ENCODE data around the gene ADNP.
"Not testable (repeated sequence)": the region's sequence is repeated elsewhere in the genome, so short reads cannot be mapped to it uniquely, and the experiment has no call there.

ADNP gene

DNA sequence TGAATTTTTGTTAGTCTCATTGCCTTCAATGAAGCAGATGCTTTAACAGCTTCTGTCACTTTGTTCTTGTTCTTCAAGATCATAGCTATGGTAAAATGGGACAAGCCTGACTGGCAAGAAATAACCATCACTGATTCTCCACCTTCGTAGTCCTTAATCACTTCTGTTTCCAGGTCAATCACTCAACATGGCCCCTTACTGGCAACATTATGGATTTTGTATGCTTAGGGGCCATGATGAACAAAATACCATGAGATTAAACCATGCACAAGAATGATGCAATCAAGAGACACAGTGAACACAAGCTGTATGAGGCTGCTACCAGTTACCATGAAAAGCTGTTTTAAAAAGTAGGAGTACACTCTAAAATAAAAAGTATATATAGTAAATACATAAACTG lies 32.8 kb downstream of the ADNP start:
- no peak for DNase-seq

DNA sequence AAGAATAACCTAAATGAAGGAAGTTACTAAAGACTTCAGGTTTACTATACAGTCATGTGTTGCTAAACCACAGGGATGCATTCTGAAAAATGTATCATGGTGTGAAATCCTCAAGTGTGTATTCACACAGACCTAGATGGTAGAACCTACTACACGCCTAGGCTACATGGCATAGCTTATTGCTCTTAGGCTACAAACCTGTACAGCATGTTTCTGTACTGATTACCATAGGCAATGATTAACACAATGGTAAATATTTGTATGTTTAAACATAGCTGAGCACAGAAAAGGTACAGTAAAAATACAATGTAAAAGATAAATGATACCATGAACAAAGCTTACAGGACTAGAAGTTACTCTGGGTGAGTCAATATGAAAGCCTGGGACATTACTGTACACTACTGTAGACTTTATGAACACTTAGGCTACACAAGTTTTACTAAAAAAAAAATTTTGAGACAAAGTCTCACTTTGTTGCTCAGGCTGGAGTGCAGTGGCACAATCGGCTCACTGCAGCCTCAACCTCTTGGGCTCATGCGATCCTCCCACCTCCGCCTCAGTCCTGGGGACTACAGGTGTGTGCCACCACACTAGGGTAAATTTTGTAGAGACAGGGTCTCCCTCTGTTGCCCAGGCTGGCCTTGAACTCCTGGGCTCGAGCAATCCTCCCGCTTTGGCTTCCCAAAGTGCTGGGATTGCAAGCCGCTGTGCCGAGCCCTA lies 36.0 kb downstream of the ADNP start:
- no peak for DNase-seq

DNA sequence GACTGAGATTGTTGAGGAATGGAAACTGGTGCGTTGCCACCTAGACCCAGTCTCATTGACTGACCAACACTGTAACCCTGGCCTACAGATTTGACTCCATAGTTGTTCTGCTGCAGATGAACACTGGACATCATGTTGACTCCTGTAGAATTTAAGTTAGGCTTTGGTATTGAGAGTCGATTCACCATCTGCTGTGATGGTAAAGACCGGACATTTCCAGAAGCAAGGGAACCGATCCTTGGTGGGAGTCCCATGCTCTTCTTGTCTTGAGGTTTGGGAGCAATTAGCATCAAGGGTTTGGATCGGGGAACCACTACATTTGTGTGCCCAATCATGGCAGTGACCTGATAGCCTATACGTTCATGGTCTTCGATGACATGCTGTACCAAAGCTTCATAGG lies 37.6 kb downstream of the ADNP start:
- DNase-seq: no peak

DNA sequence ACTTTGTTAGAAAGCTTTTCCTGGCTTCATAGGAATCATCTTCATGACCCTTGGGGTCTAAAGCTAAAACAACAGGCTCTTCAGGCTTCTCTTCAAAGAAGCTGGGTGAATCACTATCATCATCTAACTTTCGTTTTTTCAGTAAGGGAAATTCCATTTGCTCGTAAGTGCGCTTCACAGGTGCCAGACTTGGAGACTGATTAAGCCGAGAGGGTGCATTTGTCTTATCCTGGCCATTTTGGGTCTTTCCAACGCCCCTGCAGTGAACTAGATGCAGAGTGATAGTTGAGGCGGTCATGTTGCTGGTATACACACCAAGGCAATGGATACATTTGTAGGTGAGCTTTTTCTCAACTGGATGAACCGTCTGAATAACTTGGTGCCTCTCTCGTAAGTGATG lies 38.8 kb downstream of the ADNP start:
- no peak for DNase-seq

DNA sequence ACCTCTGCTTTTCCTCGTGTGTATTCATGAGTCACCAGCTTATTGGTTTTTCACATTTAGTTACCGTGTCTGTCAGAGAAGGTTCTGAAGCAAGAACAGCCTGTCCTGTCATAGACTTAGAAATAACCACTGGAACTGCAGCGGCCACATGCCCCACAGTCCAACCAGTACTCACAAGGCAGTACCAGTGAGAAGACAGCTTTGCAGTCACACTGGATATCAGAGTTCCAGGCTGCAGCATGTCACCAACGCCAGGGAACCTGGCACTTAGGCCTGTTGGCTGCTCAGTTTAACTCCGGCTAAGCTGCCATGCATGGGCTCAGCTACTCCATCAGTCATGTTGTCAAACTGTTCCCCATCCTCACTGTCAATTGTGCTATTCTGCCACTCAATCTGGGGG lies 40.1 kb downstream of the ADNP start:
- DNase-seq: no peak

DNA sequence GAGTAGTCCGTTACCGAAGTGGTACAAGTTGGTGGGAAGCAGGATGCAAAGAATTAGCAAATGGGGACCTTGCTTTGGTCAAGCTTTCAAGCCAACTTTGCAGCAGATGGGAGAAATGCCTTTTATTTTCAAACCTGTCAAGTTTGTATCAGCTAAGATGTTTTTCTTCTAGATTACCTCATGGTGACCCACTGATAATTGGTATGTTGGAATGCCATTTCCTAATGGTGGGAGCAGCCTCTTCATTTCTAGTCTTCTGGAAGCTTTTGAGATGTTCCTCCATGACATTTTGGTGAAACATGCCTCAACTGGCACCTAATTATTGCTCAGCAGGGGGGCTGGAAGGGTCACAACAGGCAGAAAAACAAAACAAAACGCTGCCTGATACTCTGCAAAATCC lies 43.7 kb downstream of the ADNP start:
- DNase-seq: no peak

DNA sequence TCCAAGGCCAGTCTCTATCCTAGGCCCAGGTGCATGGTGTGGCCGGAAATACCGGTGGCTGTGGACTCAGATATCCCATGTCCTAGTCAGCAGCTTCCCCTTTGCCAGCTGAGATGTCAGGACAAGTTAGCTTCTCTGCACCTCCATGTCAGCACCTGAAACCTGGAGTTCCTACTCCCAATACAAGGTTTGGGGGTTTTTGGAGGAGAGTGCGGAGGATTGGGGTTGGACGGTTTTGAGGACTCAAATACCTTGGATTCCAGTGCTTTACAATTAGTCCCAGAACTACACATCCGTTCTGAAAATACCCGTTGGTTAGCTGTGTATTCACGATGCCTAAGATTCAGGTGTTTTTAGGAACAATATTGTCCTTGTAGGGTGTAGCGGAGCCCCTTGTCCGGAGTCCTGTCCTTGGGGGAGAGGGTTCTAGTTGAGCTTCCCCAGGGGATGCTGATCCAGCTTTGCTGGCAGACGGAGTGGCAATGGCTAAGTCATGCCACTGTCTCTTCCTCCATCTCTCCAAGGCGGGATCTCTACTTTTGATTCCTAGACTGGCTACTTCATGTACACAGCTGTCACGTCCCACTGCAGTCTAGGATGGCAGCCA lies 45.0 kb downstream of the ADNP start:
- no peak for DNase-seq

DNA sequence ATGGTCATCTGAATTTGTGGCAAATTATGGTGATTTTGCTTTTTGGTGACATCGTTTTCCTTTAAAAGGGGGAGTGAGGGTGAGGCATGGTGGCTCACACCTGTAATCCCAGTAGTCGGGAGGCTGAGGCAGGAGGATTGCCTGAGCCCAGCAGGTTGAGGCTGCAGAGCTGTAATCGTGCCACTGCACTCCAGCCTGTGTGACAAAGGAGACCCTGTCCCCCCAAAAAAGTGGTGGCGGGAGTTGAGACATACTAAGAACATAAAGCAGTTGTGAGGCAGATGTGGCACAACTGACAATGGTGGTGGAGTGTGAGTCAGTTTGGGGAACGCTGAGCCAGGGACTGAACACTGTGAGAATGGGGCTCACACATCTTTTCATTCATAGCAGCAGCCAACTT lies 45.5 kb downstream of the ADNP start:
- no peak for DNase-seq

DNA sequence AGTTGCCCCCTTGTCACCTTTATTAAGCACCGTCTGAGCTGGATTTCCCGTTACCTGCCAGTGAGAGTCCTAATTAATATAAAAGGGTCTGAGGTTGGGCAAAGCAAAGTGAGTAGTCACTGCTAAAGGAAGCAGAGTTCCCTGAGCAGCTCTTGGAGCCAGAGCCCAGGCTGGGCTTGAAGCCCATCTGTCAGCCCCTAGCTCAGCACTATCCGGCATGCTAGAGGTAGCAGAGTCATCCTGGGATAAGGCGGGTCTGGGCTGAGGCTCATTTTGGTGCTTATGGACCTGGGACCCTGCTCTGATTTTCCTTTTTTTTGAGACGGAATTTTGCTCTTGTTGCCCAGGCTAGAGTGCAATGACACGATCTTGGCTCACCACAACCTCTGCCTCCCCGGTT lies 46.2 kb downstream of the ADNP start:
- no peak for DNase-seq

DNA sequence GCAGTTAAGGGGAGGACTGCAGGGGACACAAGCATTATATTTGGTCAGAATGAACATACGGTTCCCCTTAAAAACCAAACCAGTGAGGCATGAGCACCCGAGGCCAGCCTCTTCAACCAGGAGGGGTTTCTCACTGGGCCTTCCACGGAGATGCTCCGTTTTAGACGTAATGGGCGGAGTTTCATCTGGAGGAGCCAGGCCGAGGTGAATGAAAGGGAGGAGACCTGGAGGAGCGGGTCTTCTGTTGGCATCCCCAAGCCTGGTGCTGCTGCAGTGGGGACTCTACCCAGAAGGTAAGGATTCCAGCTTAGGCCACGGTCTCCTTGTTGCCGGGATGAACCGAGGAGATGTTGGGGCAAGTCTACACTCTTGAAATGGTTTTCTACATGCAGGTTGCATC lies 47.4 kb downstream of the ADNP start:
- DNase-seq: no peak

DNA sequence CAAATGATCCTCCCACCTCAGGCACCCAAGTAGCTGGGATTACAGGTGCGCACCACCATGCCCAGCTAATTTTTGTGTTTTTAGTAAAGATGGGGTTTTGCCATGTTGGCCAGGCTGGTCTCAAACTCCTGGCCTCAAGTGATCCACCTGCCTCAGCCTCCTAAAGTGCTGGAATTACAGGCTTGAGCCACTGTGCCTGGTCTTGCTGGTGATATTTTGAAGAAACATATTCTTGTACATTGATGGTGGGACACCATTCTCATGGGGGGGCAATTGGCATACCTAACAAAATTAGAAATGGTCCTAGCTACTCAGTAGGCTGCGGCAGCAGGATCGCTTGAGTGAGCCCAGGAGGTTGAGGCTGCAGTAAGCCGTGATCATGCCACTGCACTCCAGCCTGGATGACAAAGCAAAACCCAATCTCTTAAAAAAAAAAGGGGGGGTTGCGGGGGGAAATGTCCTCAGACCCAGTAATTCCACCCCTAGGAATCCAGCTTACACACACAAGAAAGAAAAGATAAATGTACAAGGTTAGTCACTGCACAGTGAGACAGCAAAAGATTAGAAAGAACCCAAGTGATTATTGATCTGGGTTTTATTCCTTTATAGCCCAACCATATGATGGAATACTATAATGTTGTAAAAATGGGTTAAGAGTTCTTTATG lies 49.3 kb downstream of the ADNP start:
- DNase-seq: not testable (repeated sequence)

DNA sequence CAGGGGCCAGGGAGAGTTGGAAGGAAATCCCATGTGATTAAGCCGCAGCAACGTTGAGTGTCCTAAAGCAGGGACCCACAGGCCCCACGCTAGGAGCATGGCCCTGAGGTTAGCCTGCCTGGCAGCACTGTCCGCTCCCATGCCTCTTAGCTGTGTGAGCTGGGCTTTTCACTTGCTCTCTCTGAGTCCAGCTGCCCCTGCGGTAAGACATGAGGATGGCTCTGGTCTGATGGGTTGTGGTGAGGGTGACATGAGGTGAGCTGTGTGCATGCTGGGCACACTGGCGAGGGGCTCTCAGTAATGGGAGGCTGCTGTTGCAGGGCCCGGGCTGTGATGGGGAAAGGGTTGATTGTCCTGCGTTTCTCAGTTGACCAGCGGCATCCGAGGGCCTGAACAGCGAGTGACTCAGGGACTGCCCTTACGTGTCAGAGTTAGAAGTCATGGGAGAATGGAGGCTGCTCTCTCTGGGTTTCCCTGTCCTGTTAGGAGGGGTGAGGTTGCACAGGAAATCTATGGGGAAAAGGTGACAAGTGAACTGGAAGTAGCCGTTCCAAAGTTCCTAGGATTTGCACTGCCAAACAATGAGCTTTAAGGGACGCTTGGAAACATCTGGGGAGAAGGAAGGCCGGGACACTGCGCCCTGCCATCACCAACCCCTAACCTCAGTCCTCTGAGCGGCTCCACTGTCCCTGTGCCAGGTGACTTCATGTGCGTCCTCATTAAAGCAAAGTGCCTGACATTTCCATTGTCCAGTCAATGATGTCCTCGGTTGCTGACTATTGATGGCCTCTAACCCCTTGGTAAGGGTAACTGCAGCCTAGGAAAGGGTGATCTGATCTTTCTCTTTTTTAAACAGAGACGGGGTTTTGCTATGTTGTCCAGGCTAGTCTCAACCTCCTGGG lies 51.3 kb downstream of the ADNP start:
- no peak for DNase-seq

DNA sequence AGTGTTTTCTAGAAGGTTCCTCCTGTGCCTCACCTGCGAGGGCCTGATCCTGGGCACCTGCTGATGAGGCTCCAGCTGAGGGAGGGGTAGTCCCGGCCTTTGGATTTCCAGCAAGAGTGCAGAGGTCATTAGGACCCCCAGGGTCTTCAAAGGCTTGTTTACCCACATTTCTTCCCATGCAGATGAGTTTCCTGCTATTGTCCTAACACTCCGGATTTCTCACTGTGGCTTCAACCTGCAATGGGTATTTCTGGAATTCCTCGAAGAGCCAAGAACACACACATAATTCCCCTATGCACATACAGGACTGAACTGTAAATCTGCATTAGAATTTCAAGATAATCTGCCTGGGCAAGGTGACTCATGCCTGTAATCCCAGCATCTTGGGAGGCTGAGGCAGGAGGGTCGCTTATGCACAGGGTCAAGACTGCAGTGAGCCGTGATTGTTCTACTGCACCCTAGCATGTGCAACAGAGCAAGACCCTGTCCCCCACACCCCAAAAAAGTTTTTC lies 53.9 kb downstream of the ADNP start:
- DNase-seq: no peak

DNA sequence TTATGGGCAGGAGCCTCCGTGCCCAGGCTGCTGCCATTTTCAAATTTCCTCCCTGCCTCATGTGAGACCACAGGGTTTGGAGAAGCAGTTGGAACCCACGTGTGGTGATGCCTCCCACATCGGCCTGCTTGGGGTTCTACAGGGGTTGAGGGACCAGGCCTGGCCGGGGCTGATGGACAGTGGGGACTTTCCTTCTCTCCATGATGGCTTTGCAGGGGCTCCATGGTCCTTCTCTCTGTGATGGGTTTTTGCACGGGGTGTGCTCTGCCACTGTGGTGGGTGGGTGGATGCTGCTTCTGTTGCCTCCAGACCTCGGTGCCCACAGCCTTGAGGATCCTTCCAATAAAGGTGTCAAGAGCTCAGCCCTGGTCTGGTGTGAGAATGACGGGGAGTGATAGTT lies 54.4 kb downstream of the ADNP start:
- DNase-seq: no peak

DNA sequence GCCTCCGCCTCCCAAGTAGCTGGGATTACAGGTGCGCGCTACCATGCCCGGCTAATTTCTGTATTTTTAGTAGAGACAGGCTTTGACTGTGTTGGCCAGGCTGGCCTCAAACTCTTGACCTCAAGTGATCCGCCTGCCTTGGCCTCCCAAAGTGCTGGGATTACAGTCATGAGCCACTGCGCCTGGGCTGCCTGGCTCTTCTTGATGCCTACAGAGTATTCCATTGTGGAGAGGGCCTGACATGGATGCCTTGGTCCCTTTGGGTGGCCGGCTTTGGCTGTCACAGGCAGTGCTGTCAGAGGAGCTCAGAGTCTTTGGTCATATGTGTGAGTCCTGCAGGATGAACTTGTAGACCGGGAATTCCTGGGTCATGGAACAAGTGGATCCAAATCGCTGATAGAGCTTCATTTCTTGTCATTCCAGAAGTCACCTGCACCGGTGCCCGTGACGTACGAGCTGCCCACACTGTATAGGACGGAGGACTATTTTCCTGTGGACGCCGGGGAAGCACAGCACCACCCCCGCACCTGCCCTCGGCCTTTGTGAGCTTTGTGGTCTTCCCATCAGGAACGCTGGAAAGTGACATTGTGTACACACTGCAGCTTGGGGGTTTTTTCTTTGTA lies 55.1 kb downstream of the ADNP start:
- DNase-seq: no peak

DNA sequence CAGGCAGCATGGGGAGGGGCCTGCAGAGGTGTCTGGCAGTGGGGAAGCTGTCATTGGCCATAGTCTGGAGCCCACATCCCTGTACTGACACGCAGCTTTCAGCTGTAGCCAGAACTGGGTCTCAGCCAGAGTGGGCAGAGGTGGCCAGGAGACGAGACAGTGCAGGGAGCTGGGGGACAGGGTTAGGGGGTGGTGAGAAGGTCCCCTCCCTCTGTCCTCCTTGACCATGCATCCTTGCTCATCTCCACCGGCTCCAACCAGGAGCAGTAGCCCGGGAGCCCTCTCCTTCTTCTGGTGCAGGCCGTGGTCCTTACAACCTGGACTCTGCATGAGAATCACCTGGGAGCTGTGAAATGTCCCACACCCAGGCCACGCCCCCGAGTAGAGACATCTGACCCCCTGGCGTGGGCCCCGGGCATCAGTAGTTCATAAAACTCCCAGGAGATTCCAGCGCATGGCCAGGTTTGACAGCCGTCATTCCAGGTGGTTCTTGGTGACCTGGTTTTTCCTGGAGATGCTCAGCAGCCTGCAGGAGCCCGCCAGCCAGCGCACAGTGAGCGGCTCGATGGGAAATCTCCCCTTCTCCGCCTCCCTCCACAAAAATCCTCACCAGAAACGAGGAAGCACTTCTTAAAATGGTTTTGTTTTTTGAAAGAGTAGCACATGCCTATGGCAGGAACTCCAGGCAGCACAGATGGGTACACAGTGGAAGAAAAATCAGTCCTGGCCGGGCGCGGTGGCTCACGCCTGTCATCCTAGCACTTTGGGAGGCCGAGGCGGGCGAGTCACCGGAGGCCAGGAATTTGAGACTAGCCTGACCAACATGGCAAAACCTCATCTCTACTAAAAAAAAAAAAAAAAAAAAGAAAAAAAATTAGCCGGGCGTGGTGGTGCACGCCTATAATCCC lies 56.2 kb downstream of the ADNP start:
- no peak for DNase-seq

DNA sequence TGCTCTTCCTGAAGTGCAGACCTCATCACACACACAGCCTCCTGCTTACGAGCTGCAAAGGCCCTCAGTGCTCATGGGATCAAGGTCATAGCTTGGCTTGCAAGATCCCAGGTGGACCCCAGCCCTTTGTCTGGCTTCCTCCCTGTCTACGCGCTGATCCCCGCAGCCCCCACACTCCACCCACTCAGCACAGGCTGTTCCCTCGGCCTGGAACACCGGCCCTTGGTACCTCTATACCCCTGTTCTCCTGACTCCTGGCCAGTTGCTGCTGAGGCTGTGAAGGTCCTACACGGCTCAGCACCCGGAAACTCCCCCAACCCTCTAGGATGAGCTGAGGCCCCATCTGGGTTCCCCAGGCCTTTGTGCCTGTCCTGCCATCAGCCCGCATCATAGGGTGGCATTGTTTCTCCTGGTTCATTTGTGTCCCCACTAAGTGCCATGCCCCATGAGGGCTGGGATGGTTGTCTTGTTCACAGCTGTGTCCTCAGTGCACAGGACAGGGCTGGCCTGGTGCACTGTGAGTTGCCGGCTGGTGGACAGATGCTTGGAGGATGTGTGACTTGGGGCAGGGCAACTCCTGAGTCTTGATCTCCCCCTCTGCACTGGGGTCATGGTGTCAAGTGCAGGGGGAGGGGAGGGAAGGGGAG lies 57.0 kb downstream of the ADNP start:
- DNase-seq: no peak

DNA sequence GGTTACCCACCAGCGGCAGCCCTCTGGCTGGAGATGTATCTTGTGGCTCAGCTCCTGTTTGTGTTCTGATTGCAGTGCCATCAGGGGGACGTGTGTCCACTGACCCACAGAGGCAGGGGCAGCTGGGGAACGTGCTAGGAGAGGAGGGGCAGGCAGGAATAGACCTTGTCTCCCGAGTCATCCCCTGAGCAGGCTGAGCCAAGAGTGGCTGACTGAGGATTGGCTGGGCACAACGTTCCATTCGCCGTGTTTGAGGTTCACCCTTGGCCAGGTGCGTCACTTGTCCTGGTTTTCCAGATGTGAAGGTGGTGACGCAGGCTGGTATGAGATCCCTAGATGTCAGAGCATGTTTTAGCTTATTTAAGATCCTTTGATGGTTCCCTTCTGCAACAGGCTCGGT lies 57.7 kb downstream of the ADNP start:
- no peak for DNase-seq

DNA sequence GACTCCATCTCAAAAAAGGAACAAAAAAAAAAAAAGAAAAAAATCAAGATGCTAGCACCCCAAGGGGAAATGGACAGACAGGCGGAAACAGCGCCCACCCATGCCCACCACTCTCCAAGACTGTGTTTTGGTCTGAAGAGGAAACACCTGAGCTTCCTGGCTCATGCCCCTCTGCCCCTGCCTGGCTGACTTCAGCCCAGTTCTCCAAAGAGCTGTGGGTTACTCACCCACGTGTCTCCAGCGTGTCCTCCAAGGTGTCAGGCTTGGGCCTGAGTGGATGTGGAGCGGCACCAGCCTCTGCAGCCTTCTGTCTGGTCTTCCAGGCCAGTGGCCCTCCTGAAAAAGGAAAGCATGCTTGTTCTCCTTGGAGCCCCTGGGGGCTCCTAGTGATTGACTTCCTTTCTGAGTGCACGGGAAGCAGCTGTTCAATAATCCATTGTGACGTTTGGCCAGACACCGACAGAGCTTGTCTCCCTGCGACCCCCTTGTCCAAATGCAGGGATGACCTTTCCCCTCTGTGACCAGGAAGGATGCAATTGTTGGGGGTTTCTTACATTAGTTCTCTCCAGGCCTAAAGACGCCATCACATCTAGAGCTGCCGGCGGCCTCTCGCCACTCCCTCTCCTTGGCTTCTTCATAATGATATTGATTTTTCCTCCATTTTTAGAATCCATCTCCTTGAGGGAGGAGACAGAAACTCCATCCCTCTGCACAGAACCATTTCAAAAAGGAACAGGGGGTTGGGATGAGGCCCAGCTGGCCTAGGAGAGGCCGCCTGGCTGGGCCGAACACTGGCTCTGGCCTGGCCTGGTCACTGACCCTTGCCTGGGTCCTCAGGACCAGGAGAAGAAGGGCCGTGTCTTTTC lies 58.4 kb downstream of the ADNP start:
- no peak for DNase-seq

DNA sequence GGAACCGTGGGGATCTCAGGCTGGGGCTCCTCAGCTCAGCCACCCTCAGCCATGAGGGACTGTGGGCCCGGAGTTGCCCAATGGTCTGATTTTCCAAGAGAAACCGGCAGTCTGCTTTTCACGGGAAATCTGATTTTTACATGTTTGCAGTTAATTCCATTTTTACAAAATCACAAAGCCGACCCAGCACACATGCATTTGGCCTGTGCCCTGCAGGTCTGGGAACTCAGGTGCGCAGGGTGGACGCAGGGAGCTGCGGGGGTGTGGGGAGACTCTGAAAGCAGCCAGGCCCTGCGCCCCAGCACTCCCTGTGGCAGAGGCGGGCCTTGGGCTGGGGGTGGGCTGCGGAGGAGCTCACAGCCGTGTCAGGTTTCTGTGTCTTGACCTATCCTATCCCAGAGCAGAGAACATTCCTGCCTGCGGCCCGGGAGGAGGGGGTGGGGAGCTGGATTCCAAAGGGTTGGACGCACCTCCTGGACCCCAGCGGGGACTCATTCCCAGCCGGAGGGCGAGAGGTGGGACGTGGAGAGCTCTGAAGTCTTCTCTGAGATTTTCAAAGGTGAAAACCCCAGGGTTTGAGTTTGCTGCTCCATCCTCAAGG lies 60.6 kb downstream of the ADNP start:
- DNase-seq: no peak

Measured in NCI-H146 (cell line).